GM23248 (cell line): Measurements from ENCODE around the gene SPPL2A.

ENCODE experiments used
- EZH2 ChIP-seq: fragments of 200-600 bp; sonication (generic); IDR thresholded peaks from 2 replicates; pipeline ENCODE4 v1.6.1; 2018; ENCODE audit warnings: antibody characterized with exemption, mild to moderate bottlenecking; ENCODE audit not compliant: insufficient read depth, poor library complexity, severe bottlenecking
- EZH2phosphoT487 ChIP-seq: fragments of 200-600 bp; sonication (generic); IDR thresholded peaks from 2 replicates; pipeline ENCODE4 v1.6.1; 2018; ENCODE audit warnings: antibody characterized with exemption, moderate library complexity, mild to moderate bottlenecking, low read depth; ENCODE audit not compliant: insufficient read depth

GRCh38 chr15:50797926-50798325 lies 32.4 kb upstream of the SPPL2A start:
- TF ChIP-seq EZH2: no peak
- no peak for TF ChIP-seq EZH2phosphoT487
